ENCODE results near the gene HBG1.
"Not testable (repeated sequence)": the region's sequence is repeated elsewhere in the genome, so short reads cannot be mapped to it uniquely, and the experiment has no call there.

Gene HBG1

GRCh38 chr11:5249807-5250396, at the start of gene HBG1:
Gene HBG1, minus strand, starts transcription at chr11:5249857. Its CDS starts 53 bp downstream, at chr11:5249804.
- not testable (repeated sequence) for DNase-seq (ENCODE audit: extremely low read depth, low read depth); H3K4me3 ChIP-seq (replicated peaks; ENCODE audit: low read depth, low read length)

GRCh38 chr11:5298451-5298850, 48.8 kb upstream of the HBG1 start:
- no peak for DNase-seq (ENCODE audit: extremely low read depth, low read depth)
- no peak for TF ChIP-seq CTCF (IDR thresholded peaks at IDR 0.05; ENCODE audit: low read depth, low read length, missing control alignments)
- no peak overlapping the region for H3K4me3 ChIP-seq (replicated peaks; ENCODE audit: low read depth, low read length)

- no peak for DNase-seq (ENCODE audit: extremely low read depth, low read depth)
- TF ChIP-seq CTCF (IDR thresholded peaks at IDR 0.05; ENCODE audit: low read depth, low read length, missing control alignments) = no peak
Observed at GRCh38 chr11:5297721-5298323, 48.2 kb upstream of the HBG1 start.

GRCh38 chr11:5294342-5294995, 44.8 kb upstream of the HBG1 start:
- not testable (repeated sequence) for H3K4me3 ChIP-seq (replicated peaks; ENCODE audit: low read depth, low read length); DNase-seq (ENCODE audit: extremely low read depth, low read depth)

More at GRCh38 chr11:5297721-5298323, 48.2 kb upstream of the HBG1 start:
- no peak overlapping the region for H3K4me3 ChIP-seq (replicated peaks; ENCODE audit: low read depth, low read length)

- H3K4me3 ChIP-seq (replicated peaks; ENCODE audit: low read depth, low read length) = no peak overlapping the region
- TF ChIP-seq CTCF (IDR thresholded peaks at IDR 0.05; ENCODE audit: low read depth, low read length, missing control alignments) = no peak
- no peak for DNase-seq (ENCODE audit: extremely low read depth, low read depth)
Observed at GRCh38 chr11:5293028-5293427, 43.4 kb upstream of the HBG1 start.

- peak; percentile 20 for DNase-seq (ENCODE audit: extremely low read depth, low read depth)
- no peak overlapping the region for H3K4me3 ChIP-seq (replicated peaks; ENCODE audit: low read depth, low read length)
- TF ChIP-seq CTCF (IDR thresholded peaks at IDR 0.05; ENCODE audit: low read depth, low read length, missing control alignments) = peak; percentile 79
Observed at GRCh38 chr11:5291207-5291838, 41.7 kb upstream of the HBG1 start.

- no peak for DNase-seq (ENCODE audit: extremely low read depth, low read depth)
- TF ChIP-seq CTCF (IDR thresholded peaks at IDR 0.05; ENCODE audit: low read depth, low read length, missing control alignments) = no peak
- no peak overlapping the region for H3K4me3 ChIP-seq (replicated peaks; ENCODE audit: low read depth, low read length)
Observed at GRCh38 chr11:5290106-5290505, 40.4 kb upstream of the HBG1 start.

All from HFF-Myc (cell line).